NK-92 (cell line): ENCODE results near the gene KLHDC7B.

Experiments used
- DNase-seq: peaks from one replicate; lab custom pipeline; 2025; ENCODE audit not compliant: unreplicated experiment; lab: John Stamatoyannopoulos, UW

The KLHDC7B gene

GRCh38 chr22:50585238-50585637 lies 39.5 kb downstream of the KLHDC7B start:
- DNase-seq: no peak

DNA sequence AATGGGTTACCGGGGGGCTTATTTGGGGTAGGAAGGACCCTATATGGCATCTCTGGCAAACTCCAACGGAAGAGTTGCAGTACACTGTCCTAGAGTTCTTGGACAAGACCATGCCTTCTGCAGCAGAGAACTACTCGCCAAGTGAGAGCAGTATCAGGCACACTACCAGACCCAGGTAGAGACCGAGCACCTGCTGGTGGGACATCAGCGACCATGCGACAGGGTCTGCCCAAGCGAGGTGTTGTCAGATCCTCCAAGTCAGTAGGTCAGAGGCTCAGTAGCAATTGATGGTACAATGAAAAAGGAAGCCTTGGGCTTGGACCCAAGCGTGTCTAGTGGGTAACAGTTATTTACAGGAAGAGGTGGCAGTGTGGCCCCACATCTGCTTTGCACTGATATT lies 40.1 kb downstream of the KLHDC7B start:
- DNase-seq: no peak

- DNase-seq: no peak
These were observed 40.7 kb downstream of the KLHDC7B start for GRCh38 chr22:50586416-50586815.

DNA sequence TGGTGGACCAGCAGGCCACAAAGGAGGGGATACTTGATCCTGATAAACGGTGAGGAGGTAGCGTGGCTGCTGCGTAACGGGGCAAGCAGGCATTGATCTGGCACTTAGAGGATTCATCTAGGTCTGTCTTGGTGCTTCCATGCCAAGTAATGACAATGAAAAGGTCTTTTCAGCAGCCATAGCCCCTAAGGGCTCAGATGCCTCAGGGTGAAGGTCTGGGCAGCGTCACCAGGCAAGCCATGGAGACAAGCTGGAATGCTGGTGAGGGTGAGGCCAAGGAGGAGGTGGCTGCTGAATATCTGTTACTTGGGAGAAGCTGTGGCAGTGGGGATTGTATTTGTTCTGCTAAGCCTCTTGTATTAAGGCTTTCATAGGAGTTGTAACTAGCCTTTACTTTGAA lies 41.7 kb downstream of the KLHDC7B start:
- DNase-seq: no peak

GRCh38 chr22:50595189-50595588 lies 49.5 kb downstream of the KLHDC7B start:
- no peak for DNase-seq

GRCh38 chr22:50597097-50597496 lies 51.4 kb downstream of the KLHDC7B start:
- DNase-seq: no peak

DNA sequence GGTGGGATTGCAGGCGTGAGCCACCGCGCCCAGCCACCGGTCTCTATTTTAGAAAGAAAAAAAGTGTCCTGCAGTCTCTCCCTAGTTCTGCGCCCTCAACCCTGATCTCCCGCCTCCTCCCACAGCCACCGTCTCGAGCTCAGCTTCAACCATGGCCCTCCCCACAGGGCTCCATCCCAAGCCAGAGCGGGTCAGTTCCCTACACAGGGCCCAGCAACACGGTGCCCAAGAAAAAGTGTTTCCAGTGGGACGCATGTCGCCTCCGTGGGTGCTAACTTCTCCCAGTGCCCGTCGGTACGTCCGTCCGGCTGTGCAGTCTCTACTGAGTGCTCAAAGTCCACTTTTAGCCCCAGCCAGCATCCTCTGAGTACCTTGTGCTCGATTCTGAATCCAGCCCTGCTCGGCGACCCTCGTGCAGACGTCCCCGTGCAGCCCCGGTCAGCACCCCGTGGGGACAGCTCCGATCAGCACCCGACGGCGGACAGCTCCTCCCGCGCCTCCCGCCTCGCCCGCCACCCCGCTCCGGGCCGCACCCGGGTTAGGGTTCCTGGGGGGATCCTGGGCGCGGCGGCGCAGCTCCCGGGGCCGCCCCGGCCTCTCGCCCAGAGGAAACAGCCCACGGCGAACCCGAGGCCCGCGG lies 54.2 kb downstream of the KLHDC7B start:
- DNase-seq: no peak

DNA sequence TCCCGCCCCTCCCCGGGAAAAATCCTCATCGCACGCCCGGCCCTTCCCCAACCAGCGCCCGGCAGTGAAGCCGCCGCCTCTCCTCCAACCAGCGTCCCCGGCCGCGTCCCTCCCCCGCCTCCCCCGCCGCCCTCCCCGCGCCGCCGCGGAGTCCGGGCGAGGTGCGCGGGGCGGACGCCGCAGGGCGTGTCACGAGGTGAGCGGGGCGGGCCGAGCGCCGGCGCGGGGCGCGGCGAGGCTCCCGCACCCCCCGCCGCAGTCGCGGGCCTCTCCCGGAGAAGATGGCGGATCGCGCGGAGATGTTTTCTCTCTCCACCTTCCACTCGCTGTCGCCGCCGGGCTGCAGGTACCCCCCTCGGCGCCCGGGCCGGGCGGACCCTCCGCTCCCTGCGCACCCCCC lies 54.8 kb downstream of the KLHDC7B start, which contains the start of gene MAPK8IP2:
TSS of gene MAPK8IP2 (plus strand) at position 256 of the 400 bp plus-strand sequence. CDS start at position 282, 26 bp downstream.
- no peak for DNase-seq
